GM19025 (cell line): Measurements from ENCODE around the gene MRPL2.

ENCODE experiments used
- ATAC-seq: cut with Tn5 transposase; IDR thresholded peaks from one replicate; pipeline ENCODE4 v1.9.1; 2021; ENCODE audit warnings: mild to moderate bottlenecking, low read depth, moderate library complexity; ENCODE audit not compliant: unreplicated experiment

The MRPL2 gene

DNA sequence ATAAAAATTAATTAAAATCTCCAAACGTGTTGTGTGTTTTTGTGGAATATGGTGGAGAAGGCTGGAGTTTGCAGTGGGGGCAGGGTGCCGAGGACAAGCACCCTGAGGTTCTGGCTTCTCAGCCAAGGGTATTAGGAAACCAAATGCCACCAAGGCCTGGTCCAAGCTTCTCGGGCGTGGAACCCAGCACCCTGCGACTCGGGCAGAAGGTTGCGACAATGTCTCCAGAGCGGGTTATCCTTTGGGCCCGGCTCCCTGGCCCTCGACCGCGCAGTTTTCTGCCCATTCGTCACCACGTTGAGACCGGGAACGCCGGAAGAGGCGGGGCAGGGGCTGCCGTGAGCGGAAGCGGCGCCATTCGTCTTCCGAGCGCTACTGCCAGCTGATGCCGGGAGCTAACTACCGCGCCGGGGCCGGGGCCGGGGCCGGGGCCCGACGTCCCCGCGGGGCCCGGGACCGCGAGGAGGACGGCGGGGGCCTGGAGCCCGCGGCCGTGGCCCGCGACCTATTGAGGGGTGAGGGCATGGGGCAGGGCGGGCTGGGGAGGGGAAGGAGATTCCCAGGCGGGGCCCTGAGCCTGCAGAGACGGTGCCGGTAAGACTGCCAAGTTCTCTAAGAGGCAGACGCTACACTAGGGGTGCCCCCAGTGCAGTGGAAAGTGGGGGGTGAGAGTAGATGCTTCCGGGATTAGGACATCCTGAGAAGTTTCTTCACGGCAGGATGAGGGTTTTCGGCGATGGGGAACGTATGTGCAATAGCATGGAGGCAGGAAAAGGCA is 37.8 kb downstream of the MRPL2 start, which contains the start of gene RRP36:
Gene RRP36, plus strand, starts transcription at position 354 of the 778 bp plus-strand sequence. Its CDS starts 32 bp downstream, at position 386.
- no peak for ATAC-seq

DNA sequence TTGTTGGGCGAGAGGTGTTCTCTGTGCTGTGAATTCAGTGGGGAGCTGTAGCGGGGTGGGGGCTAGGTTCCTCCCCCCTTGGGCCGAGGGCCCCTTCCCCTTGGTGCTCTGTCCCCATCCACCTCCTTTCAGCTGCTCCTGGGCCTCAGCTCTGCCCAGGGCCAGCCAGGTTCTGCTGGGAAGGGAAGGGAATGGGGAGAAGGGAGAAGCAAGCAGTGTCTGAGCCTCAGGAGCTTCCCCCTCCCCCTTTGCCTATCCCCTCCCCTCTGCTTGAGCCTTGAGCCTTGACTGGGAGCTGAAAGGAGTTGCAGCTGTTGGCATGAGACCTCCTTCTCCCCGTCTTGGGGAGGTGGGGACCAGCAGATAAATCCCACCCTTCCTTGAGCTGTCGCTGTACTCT is 38.4 kb downstream of the MRPL2 start:
- ATAC-seq = no peak

DNA sequence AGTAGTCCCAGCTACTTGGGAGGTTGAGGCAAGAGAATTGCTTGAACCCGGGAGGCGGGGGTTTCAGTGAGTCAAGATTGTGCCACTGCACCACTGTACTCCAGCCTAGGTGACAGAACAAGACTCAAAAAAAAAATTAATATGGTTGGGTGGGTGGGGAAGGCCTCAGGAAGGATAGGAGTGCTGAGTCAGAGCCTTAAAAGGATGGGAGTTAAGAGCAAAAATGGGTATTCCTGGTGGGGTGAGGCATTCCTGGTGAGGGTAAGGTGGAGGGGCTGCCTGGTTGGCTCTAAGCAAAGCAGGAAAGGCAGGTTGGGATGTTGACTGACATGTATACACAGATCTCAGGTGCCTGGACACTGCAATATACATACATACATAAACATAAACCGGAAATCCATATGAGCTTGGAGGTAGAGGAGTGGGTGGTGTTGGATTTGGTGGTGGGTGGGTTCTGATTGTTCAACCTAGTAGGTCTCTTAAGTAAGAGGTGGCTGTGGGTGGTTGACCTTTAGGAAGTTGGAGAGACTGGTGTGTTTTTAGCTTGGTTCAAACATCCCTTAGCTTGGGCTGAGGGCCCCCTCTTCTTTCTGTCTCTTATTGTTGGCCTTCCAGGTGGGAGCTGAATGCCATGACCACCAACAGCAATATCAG is 39.1 kb downstream of the MRPL2 start:
- ATAC-seq = no peak

DNA sequence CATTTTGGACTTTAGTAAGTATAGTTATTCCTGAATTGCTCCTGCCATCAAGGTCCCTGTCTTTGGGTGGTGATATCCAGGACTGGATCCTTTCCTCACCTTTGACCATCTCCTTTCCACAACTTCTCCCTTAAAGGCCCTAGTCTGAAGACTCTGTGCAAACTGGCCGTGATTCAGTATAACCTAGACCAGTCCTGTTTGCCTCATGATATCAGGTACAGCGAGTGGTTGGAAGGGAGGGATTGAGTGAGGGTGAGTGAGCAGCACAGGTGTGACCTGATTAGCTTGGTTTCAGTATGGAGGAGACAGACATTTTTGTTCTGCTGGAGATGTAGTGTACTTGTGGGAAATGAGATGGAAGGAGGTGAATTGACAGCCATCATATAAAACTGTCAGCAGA is 40.1 kb downstream of the MRPL2 start:
- no peak for ATAC-seq

DNA sequence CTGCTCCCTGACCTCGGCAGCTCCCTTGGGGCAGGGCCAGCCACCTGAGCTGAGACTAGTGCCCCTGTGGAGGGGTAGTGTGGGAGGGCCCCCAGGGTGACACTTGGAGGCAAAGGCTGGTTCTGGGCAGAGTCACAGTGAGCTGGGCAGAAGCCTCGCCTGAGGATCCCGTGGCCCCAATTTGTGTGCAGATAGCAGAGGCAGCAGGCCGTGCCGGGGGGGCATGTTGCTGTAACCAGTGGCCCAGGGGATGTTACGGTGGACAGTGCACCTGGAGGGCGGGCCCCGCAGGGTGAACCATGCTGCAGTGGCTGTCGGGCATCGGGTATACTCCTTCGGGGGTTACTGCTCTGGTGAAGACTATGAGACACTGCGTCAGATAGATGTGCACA is 42.3 kb downstream of the MRPL2 start:
- ATAC-seq = no peak

DNA sequence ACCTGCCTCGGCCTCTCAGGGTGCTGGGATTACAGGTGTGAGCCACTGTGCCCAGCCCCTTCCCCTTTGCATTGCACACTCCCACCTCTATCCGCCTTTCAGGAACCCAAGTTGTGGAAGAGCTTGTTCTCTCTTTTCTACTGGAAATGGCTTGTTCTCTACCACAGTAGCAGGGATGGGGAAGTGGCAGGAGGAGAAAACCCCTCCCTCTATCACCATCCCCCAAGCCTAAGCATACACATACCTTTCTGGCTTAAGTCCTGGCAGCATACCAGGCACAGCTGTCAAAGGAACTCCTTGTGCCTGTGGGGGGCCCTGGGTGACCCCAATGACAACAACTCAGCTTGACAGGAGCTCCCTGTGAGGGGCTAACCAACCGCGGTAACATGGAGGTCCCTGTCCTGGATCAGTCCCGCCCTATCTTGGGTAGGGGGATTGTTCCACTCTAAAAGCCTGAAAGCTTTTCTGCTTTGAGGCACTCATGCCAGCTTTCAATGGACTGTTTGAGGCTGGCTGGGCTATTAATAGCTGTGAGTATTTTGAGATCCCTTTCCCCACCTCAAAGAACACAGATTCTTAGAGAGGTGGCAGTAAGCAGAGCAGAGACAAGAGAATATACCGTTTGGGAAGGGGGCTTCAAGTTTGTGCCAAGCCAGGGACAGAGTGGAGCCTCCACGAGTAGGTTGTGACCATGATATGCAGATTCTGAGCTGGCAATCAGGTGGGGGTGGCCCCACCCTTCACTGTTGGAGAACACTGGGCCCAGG is 42.9 kb downstream of the MRPL2 start:
- no peak for ATAC-seq

DNA sequence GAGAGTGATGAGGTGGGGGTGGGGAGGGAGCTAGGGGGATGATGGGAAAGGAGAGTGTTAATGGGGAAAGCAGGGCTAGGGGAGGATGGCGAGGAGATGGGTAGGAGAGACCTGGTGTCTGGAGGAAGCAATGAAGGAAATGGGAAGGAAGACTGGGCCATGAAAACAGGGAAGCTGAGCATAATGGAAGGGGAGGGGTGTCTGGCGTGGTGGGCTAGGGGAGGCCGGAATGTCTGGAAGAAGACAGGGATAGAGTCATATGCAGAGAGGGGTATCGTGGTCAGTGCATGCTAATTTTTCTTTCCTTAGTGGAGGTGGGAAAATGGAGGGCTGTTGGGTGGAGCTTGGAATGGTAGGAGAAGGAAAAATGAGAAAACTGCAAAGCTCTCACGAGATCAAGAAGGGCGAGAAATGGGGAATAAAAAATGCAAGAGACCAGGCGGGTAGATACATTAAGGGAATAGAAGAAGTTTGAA is 44.8 kb downstream of the MRPL2 start:
- no peak for ATAC-seq

DNA sequence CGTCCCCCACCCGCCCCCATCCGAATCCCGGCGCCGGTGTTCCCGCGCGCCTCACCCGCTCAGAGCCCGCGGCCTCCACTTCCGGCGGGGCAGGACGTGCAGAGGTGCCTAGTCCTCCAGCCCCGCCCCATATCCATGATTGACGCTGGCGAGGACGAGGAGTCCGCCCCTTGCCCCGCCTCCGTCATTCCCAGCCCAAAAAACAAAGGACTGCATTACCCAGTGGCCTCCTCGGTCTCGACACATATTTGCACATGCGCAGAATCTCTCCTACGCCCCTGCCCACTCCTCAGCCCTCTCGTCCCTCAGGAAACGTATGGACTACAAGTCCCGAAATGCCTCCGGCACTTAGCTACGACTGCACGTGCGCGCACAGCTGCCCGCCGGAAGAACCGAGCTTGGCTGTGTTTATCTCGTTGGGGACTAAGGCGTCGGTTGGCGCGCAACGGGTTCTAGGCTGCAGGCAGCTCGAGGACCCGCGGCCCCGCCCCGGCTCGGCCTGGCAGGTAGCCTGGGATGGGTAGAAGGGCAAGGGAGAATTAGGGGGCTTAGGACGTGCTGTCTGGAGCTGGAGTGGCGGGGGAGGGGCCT is 45.3 kb downstream of the MRPL2 start, which contains the start of the genes KLHDC3 and MEA1:
Gene KLHDC3, plus strand, starts transcription at position 407 of the 591 bp plus-strand sequence. CDS start 2,944 bp downstream, outside the sequence.
Gene MEA1, minus strand, starts transcription at position 104 of the 591 bp plus-strand sequence. CDS start 133 bp downstream, outside the sequence.
- peak; percentile 92 for ATAC-seq

DNA sequence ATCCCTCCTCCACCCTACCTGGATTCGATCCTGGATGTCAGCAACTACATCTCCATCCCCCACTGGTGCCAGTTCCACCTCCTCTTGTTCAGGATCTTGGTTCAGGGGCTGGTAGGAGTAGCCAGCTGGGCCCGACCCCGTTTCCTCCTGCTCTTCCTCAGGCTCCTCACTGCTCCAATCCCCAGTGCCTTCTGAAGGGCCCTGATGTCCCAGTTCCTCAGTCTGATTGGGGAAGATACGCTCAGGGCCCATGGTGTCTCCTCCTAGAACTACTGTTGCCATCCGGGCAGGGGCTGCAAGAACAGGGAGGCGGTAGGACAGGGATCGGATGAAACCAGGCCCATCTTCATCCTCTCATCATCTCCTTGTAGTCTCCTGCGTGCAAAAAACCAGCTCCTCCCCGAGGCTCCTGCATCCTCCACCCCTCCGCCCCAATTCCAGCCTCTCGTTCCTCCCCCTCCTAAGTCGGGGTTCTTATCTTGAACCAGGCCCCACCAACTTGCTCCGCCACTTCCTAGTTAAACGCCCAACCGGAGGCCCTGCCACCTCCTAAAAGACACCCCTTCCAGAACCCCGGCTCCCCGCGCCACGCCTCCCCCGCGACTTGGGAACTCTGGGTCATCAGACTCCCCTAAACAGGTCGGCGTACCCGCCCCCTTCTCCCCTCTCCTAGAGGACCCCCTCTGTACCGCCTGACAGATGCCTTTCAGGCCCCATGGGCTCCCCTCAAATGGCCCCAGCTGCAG is 46.0 kb downstream of the MRPL2 start:
- no peak for ATAC-seq

DNA sequence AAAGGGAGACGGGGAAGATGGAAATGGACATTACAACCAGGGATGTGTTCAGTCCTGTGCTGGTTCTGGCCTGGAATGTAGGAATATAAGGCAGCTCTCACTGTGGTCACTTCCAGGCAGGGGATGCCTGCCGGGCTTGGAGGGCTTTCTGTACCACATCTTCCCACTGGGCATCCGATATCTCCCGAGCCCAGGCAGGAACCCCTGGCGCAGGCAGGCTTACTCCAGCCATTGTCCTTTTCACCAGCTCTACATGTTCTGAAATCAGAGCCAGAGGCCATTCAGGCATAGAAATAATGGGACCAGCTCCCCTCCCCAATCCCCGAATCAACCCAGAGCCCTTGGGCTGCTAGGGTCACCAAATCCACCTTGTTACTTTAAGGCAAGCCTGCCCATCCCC is 46.9 kb downstream of the MRPL2 start:
- no peak for ATAC-seq

DNA sequence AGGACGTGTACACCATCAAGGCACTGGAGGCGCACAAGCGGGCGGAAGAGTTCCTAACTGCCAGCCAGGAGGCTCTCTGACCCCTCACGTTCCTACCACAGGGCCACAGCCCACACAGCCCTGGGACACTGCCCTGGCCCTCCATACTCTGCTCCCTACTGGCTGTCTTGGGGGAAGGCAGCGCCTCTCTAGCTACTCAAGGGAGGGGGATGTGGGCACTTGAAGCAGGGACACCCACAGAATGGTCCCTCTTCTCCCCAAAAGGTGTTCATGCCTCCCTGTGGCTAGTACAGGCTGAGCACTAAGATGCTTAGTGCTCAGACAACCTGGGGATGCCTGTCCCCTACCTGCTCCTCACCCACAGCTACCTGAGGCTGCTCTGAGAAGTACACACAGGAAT is 48.0 kb downstream of the MRPL2 start:
- ATAC-seq = no peak

DNA sequence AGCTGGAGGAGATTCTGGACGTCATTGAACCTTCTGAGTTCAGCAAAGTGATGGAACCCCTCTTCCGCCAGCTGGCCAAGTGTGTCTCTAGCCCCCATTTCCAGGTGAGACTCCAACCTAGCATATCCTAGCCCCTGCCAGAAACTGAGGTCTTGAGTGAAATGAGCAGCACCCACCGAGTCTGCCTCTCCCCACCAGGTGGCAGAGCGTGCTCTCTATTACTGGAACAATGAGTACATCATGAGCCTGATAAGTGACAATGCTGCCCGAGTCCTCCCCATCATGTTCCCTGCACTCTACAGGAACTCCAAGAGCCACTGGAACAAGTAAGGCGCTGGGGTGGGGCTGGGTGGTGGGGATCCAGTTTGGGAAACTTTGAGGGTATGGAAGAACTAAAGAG is 50.1 kb downstream of the MRPL2 start:
- no peak for ATAC-seq

DNA sequence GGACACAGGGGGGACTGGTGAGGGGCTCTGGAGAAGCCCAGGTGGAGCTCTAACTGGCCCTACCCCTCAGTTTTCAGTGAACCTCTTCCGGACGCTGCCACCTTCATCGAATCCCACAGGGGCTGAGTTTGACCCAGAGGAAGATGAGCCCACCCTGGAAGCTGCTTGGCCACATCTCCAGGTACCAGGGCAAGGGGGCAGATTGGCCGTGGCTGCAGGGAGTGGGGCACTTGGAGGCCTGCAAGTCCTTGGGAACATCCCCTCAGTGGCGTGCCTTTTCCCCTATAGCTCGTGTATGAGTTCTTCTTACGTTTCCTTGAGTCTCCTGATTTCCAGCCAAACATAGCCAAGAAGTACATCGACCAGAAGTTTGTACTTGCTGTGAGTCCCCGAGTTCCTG is 52.1 kb downstream of the MRPL2 start:
- no peak for ATAC-seq

DNA sequence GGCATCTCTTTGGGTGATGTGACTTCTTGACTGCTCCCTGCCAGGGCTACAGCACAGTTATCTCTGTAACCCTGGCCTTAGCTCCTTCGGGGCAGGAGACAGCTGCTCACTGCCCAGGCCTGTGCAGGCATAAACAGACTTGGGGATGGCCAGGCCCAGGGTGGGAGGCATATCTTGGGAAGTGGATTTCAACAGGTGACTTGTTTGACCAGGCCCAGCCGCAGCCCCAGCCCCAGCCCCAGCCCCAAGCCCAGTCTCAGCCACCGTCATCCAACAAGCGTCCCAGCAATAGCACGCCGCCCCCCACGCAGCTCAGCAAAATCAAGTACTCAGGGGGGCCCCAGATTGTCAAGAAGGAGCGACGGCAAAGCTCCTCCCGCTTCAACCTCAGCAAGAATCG is 53.0 kb downstream of the MRPL2 start:
- no peak for ATAC-seq

DNA sequence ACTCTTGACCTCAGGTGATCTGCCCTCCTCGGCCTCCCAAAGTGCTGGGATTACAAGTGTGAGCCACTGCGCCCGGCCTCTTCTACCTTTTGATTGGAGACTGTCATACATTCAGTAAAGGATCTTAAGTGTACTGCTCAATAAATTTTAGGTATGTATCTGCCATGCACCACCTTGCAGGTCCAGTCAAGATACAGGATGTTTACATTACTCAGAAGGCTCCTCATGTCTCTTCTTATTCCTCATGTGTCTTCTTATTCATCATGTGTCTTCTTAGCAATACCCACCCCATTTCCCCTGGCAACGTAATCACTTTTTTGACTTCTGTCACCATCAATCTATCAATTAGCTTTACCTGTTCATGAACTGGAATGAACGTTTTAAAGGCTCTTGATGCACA is 53.4 kb downstream of the MRPL2 start:
- no peak for ATAC-seq
